HFFc6 (cell line): Measurements from ENCODE around the gene ZNF248. TPM values are rescaled to one million over a fixed set of nuclear protein-coding genes. Genes with fewer than 3 reads are reported as not detected.
"Not testable (repeated sequence)": the region's sequence is repeated elsewhere in the genome, so short reads cannot be mapped to it uniquely, and the experiment has no call there.

ENCODE experiments used
- DNase-seq: peaks from one replicate; pipeline ENCODE4 v3.0.0-alpha.2; 2018
- H3K27ac Mint-ChIP-seq: 2 replicates; pipeline ENCODE4 v1.8.0; 2020; ENCODE audit warnings: mild to moderate bottlenecking, mixed read lengths
- H3K27me3 Mint-ChIP-seq: 2 replicates; pipeline ENCODE4 v1.8.0; 2021; ENCODE audit warnings: mild to moderate bottlenecking, moderate library complexity, mixed read lengths; ENCODE audit not compliant: insufficient read depth
- H3K36me3 Mint-ChIP-seq: 2 replicates; pipeline ENCODE4 v1.8.0; 2021; ENCODE audit warnings: low read depth, mixed read lengths
- H3K4me1 Mint-ChIP-seq: 2 replicates; pipeline ENCODE4 v1.8.0; 2020; ENCODE audit warnings: low read depth, mixed read lengths
- H3K4me3 Mint-ChIP-seq: 2 replicates; pipeline ENCODE4 v1.8.0; 2020; ENCODE audit warnings: mild to moderate bottlenecking, moderate library complexity, mixed read lengths
- H3K9me3 Mint-ChIP-seq: 2 replicates; pipeline ENCODE4 v1.8.0; 2020; ENCODE audit warnings: mild to moderate bottlenecking, mixed read lengths
- CTCF ChIP-seq: fragments of 200-600 bp; sonication (generic); IDR thresholded peaks from 2 replicates; pipeline ENCODE4 v1.5.0; 2021; ENCODE audit warnings: antibody characterized with exemption, mild to moderate bottlenecking
- total RNA-seq, 6 experiments: library from RNA; stranded (reverse); fragmentation: NEBNext Ultra II Directional; extraction: Animal tissue kit (Norgen Biotek cat#: 25700); gene quantifications; 2 replicates in 1 of 6; 3 replicates in 5 of 6; pipeline ENCODE4 v1.2.3, GENCODE V29; 2021

Gene ZNF248
- total RNA-seq, 6 experiments from 2014 or later, result 3.9 to 6.3 (median 5.2) TPM

DNA sequence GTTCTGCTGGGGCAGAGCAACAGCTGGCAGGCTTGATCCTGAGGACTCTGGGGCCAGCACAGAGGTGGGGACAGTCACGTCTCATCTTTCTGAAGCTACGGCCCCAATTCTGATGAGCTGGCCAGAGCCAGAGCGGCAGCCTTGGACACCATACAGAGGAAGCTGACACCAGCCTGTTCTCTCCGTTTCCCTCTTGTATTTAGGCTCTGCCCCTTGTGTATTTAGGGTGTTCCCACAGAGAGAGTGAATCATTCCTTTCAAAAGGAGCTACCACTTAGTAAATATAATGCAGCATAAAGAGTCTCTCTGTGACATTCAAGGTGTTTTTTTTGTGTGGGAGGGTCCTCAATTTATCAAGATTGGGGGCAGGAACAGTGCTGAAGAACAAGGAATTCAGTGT lies 109.2 kb downstream of the ZNF248 start:
- peaks cover 9% of the 10 kb centered on the region for H3K9me3 Mint-ChIP-seq
- no peak overlapping the region for H3K27ac Mint-ChIP-seq
- no peaks in the 10 kb centered on the region for H3K27me3 Mint-ChIP-seq
- DNase-seq, result no peak
- no peaks in the 10 kb centered on the region for H3K4me1 Mint-ChIP-seq
- H3K36me3 Mint-ChIP-seq, result no peaks in the 10 kb centered on the region
- H3K4me3 Mint-ChIP-seq, result no peak overlapping the region
- no peak for TF ChIP-seq CTCF

DNA sequence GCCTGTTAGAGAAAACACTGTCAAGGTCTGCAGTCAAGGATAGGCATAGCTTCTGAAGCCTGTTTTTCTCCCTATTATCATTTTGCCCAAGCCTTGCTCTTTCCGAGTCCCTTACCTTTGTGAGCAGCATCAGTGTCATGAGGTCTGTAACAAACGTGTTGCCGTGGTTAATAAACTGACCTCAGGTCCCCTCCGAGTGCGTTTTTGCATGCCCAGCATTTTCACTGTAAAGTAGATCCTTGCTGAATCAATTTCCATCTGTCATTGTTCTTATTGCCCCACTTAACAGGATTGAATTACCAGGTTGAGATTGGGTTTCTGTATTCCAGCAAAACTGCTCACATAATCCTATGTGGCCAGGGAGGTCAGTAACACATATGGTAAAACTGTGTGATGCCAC lies 110.3 kb downstream of the ZNF248 start:
- Mint-ChIP-seq H3K4me3 (no peak overlapping the region), H3K9me3 (peaks cover 8% of the 10 kb centered on the region), H3K27ac (no peak overlapping the region), H3K36me3 (no peaks in the 10 kb centered on the region), H3K27me3 (no peaks in the 10 kb centered on the region), H3K4me1 (no peaks in the 10 kb centered on the region)
- no peak for DNase-seq
- no peak for TF ChIP-seq CTCF

- no peaks in the 10 kb centered on the region for H3K36me3 Mint-ChIP-seq
- no peak overlapping the region for H3K4me3 Mint-ChIP-seq
- no peak for DNase-seq
- H3K27me3 Mint-ChIP-seq, result peaks cover 1% of the 10 kb centered on the region; the same call in 1 of the 2 replicates
- H3K9me3 Mint-ChIP-seq, result peaks cover 12% of the 10 kb centered on the region; the same call in 1 of the 2 replicates
- no peak for TF ChIP-seq CTCF
- H3K4me1 Mint-ChIP-seq, result no peaks in the 10 kb centered on the region
- no peak overlapping the region for H3K27ac Mint-ChIP-seq
Measured at GRCh38 chr10:37741831-37742230, 115.6 kb downstream of the ZNF248 start.

- TF ChIP-seq CTCF, result no peak
- H3K9me3 Mint-ChIP-seq, result peaks cover 15% of the 10 kb centered on the region; the same call in 1 of the 2 replicates
- H3K27me3 Mint-ChIP-seq, result peaks cover 1% of the 10 kb centered on the region; the same call in 1 of the 2 replicates
- H3K4me1 Mint-ChIP-seq, result peaks cover 9% of the 10 kb centered on the region
- no peak overlapping the region for H3K4me3 Mint-ChIP-seq
- DNase-seq, result no peak
- H3K36me3 Mint-ChIP-seq, result no peaks in the 10 kb centered on the region
- no peak overlapping the region for H3K27ac Mint-ChIP-seq
Measured at GRCh38 chr10:37739181-37739580, 118.2 kb downstream of the ZNF248 start.

DNA sequence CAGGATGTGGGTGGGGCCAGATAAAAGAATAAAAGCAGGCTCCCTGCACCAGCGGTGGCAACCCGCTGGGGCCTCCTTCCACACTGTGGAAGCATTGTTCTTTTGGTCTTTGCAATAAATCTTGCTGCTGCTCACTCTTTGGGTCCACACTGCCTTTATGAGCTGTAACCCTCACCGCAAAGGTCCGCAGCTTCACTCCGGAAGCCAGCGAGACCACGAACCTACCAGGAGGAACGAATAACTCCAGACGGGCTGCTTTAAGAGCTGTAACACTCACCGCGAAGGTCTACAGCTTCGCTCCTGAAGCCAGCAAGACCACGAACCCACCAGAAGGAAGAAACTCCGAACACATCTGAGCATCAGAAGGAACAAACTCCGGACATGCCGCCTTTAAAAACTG lies 119.2 kb downstream of the ZNF248 start:
- H3K27me3 Mint-ChIP-seq, H3K27ac Mint-ChIP-seq, DNase-seq, H3K4me3 Mint-ChIP-seq, H3K36me3 Mint-ChIP-seq: not testable (repeated sequence)
- peaks cover 15% of the 10 kb centered on the region; the same call in 1 of the 2 replicates for H3K9me3 Mint-ChIP-seq
- peaks cover 15% of the 10 kb centered on the region for H3K4me1 Mint-ChIP-seq

GRCh38 chr10:37737336-37737735 lies 120.1 kb downstream of the ZNF248 start:
- Mint-ChIP-seq H3K9me3 (peaks cover 15% of the 10 kb centered on the region; the same call in 1 of the 2 replicates), H3K4me1 (peaks cover 23% of the 10 kb centered on the region), H3K27ac (no peak overlapping the region), H3K4me3 (no peak overlapping the region), H3K36me3 (no peaks in the 10 kb centered on the region), H3K27me3 (peaks cover 1% of the 10 kb centered on the region; the same call in 1 of the 2 replicates)
- TF ChIP-seq CTCF, result no peak
- DNase-seq, result no peak
